Epidermal melanocyte (primary cell): ENCODE data around the gene ROR2.
A peak's percentile ranks its signal among the peaks of the same experiment; 100 is the strongest.

Source experiments
- DNase-seq: peaks from one replicate; pipeline ENCODE4 v3.0.0; 2011; ENCODE audit warnings: low spot score; ENCODE audit not compliant: insufficient read length

The ROR2 gene

DNA sequence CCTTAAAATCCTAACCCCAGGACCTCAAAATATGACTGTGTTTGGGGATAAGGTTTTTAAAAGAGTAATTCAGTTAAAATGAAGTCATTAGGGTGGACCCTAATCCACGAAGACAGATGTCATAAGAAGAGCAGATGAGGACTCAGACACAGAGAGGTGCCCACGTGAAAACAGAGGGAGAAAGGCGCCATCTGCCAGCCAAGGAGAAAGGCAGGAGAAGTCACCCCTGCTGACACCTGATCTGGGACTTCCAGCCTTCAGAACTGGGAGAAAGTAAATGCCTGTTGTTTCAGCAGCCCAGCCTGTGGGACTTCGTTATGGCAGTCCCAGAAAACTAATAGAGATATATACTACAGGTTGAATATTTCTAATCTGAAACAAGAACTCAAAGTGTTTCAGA, 67.4 kb downstream of the ROR2 start:
- DNase-seq: no peak

GRCh38 chr9:91880378-91880972, 69.6 kb downstream of the ROR2 start:
- DNase-seq: no peak

DNA sequence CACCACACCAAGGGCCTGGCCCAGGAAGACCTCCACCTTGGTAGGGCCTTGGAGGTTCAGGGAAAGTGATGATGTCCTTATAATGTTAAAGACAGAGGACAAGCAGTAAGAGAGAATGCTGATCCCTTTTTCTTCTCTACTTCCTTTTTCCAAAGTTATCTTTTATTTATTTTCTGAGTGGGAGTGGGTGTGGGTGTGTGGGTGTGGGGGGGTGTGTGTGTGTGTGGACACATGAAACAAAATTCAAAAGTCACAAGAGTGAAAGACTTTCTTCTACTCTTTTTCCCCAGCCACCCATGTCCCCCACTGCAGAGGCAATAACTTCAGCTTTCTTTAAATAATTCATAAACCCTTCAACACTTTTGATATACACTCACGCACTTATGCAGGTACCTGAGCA, 70.8 kb downstream of the ROR2 start:
- DNase-seq: no peak

DNA sequence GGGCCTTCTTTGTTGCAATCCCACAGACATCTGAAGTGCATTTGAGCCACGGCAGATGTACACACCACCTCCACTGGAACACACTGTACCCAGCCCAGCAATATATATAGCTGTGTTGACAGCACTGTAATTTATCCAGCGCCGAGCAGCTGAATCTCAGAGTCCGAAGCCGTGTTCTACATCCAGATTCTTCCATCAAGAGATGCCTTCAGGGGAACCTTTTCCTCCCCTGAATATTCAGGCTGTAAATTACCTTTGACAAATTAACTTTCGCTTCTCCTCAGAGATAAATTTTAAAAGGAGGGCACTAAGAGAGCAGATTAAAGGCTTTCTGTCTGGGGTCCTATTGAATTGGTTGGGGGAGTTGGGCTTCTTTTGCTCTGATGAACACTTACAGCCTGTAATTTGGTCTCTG, 76.4 kb downstream of the ROR2 start:
- no peak for DNase-seq

GRCh38 chr9:91868732-91869391, 81.2 kb downstream of the ROR2 start:
- no peak for DNase-seq

GRCh38 chr9:91867740-91868139, 82.3 kb downstream of the ROR2 start:
- no peak for DNase-seq

DNA sequence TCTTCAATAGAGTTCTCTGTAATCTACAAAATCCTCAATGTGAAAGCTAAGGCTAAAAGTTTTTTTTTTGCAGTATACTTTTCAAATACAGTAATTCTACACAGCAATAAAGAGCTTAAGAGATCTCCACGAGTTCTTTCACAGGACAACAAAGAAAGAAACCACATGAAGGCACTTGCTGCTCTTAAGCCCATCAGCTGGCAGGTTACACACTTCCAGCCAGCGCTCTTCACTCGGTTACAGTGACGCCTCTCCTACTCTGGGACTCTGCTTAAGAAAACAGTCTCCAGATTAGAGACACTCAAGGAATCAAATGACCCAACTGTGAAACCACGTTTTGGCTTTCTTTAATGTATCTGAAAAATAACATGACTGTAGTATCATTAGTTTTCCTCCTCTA, 85.0 kb downstream of the ROR2 start:
- DNase-seq: no peak

DNA sequence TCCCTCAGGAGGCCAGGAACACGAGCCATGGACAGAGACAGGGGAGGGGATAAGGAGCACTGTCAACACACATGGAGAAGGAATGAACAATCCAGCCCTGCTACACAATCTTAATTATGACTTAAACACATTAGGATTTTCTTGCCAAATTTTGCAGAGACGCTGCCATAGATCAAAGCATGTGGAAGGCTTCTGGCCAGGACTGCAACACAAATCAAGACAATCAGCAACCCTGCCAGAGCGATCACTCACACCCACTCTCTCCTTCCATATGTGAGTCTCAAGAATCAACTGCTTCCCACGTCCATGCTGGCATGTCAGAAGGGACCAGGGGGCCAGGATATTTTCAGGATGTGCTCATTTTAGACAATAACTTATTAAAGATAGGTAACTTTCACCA, 85.6 kb downstream of the ROR2 start:
- DNase-seq: no peak

- no peak for DNase-seq
Observed at GRCh38 chr9:91863469-91863868, 86.6 kb downstream of the ROR2 start.

GRCh38 chr9:91858213-91859030, 91.6 kb downstream of the ROR2 start:
- DNase-seq: no peak

GRCh38 chr9:91857291-91858212, 92.5 kb downstream of the ROR2 start:
- DNase-seq: no peak

GRCh38 chr9:91856419-91856818, 93.6 kb downstream of the ROR2 start:
- no peak for DNase-seq

DNA sequence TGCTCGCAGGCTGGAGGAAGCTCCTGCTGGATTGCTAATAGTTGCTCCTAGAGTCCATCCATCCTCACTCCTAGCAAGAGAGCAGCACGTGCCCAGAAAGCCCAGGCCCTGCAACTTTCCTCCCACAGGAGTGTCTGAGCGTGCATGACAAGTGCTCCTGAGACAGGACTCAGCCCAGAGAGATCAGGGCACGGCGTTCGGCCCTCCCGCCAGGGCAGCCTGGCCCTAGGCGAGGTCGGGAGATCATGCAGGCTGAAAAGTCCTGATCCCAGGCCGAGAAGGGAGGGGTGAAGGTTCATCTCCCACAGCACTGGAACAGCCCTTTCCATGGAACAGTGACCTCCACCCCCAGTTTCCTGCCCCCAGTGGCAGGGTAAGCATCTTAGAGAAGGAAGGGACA, 94.8 kb downstream of the ROR2 start:
- DNase-seq: no peak

- no peak for DNase-seq
Observed at GRCh38 chr9:91852801-91853347, 97.2 kb downstream of the ROR2 start.

DNA sequence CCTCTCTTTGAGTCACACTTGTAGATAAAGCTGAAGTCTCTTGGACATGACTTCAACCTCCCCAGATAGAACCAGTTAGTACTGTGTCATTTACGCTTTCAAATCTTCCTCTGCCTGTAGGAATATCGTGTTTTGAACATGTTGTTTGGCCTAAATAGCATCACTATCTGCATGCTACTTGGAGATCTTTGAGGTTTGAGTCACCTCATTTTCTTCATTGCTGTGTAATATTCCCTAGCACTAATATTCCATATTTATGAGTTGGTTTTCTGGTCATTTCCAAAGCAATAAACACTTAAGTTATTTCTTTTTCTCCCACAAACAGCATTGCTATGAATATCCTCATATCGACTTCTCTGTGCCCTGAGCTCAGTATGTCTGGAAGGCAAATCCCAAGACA, 100.3 kb downstream of the ROR2 start:
- no peak for DNase-seq

GRCh38 chr9:91848146-91848545, 101.9 kb downstream of the ROR2 start:
- DNase-seq: no peak

GRCh38 chr9:91847581-91848091, 102.4 kb downstream of the ROR2 start:
- DNase-seq: peak; percentile 50

DNA sequence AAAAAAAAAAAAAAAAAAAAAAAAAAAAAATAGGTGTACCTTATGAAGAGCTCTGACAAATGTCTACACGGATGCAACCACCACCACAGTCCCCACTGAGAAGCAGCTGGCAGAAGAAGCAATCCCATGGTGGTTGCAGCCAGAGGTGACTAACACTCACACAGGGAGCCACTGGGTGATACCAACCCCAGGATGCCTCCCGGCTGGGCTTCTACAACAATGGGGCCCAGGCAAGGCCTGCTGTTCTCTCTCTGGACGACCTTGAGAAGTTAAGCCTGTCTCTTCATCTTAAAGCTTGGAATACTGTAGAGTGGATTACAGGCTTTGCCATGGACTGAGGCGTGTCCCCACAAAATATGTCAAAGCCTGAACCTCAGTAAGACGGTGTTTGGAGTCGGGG, 104.1 kb downstream of the ROR2 start:
- no peak for DNase-seq

GRCh38 chr9:91844701-91845291, 105.2 kb downstream of the ROR2 start:
- DNase-seq: no peak

DNA sequence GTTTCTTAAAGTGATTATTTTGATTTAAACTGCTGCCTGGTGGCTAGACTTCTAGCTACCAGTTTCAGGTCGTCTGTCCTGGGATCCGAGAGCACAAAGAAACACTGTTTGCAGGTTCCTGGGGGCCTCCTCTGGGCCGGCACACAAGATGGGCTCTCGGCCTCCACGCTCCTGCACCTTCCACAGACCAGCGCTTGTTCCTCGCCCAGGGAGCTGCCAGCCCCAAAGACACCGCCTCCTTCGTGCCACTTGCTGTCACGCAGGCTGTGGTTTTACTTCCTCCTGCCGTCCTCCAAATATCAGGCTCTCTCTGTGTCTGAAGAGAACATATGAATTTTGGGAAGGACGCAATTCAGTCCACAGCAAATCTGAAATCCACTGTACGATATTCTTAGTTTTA, 105.8 kb downstream of the ROR2 start:
- peak; percentile 41 for DNase-seq
